ENCODE measurements around the gene NPVF.

The NPVF gene

DNA sequence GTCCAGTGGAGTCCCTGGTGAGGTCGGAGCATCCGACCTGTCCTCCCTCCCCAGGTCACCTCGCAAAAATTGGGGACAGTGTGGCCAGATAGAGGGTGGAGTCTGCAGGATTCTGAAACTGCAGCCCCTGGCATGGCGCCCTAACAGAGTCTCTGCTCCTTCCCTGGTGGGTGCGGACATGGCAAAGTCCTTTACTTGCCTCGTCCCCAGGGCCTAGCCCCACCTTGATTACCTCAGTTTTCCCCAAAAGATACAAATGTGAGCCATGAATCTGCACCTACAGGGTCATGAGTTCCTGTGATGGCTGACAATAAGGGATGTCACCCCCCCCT is 47.7 kb downstream of the NPVF start:
- TF ChIP-seq, protein P1, sequence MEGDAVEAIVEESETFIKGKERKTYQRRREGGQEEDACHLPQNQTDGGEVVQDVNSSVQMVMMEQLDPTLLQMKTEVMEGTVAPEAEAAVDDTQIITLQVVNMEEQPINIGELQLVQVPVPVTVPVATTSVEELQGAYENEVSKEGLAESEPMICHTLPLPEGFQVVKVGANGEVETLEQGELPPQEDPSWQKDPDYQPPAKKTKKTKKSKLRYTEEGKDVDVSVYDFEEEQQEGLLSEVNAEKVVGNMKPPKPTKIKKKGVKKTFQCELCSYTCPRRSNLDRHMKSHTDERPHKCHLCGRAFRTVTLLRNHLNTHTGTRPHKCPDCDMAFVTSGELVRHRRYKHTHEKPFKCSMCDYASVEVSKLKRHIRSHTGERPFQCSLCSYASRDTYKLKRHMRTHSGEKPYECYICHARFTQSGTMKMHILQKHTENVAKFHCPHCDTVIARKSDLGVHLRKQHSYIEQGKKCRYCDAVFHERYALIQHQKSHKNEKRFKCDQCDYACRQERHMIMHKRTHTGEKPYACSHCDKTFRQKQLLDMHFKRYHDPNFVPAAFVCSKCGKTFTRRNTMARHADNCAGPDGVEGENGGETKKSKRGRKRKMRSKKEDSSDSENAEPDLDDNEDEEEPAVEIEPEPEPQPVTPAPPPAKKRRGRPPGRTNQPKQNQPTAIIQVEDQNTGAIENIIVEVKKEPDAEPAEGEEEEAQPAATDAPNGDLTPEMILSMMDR (IDR thresholded peaks at IDR 0.05; ENCODE audit: low read depth, low read length): no peak
- no peak for DNase-seq (ENCODE audit: low read depth in 2 of 2)
- H3K4me3 ChIP-seq (replicated peaks in 1 of 2; ENCODE audit: low read depth in 2 of 2, low read length in 2 of 2): peak overlapping the region; percentile 73 to 86

DNA sequence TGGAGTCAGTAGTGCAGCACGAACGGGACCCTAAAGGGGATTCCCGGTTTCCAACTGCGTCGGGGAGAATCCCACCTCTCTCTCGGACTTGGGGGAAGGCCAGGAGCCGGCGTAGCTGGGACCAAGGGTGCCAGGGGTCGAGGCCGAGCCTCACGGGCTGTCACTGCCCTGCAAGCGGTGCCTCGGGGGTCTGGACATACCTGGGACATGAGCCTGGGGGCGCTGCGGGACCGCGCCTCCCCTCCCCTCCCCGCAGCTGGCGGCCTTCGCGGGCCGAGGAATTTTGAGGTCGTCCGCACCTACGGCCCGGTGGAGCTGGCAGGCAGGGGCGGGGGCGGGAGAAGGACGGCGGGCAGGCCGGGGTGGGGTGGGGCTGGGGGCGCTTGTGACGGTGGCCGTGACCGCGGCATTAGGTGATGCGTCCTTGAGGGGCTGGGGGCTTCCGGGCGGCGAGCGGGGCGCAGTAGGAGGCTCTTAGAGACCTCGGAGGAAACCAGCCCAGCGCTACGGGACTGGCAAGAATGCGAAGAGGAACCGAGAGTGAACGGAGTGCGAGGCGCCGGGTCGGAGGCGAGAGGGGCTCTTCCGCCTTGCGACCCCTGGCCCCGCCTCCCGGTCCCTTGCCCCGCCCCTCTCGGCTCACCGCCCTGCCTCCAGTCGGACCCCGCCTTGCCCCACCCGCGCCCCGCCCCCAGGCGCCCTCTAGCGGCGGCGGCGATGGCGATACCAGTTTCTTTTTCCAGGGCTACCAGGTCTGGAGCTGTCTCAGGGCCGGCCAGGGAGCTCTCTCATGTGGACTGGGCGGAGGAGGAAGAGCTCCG is 48.3 kb downstream of the NPVF start:
- peak; percentile 81 to 90 for DNase-seq (ENCODE audit: low read depth in 2 of 2)
- TF ChIP-seq, protein P1 (IDR thresholded peaks at IDR 0.05; ENCODE audit: low read depth, low read length): peak; percentile 53
- peak overlapping the region; percentile 73 to 86 for H3K4me3 ChIP-seq (replicated peaks in 1 of 2; ENCODE audit: low read depth in 2 of 2, low read length in 2 of 2)

DNA sequence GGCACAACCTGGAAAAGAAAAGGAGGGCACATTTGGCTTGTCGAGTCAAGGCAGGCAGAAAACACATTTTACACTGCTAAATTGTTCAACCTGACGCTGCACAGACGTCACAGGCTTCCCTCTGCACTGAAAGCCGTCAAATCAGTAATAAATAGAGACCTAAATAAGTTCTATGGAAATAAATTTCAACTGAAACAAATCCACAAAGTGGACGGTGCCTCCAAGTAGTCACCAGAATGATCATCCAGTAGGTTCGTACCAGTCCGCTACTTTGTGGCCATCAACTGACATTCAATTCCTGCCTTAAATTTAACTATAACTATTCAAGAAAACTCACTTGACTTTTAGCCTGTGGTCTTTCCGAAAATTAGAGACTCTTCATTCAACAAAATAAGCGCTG is 49.0 kb downstream of the NPVF start:
- no peak for DNase-seq (ENCODE audit: low read depth in 2 of 2)
- H3K4me3 ChIP-seq (replicated peaks in 1 of 2; ENCODE audit: low read depth in 2 of 2, low read length in 2 of 2): peak overlapping the region; percentile 73 to 86
- TF ChIP-seq, protein P1 (IDR thresholded peaks at IDR 0.05; ENCODE audit: low read depth, low read length): no peak

All from cardiac fibroblast (primary cell).